HG02610 (cell line): ENCODE measurements around the gene MAMDC4.
"Not testable (repeated sequence)": the region's sequence is repeated elsewhere in the genome, so short reads cannot be mapped to it uniquely, and the experiment has no call there.

Source experiments
- ATAC-seq: cut with Tn5 transposase; IDR thresholded peaks from one replicate; pipeline ENCODE4 v1.9.1; 2021; ENCODE audit warnings: mild to moderate bottlenecking, moderate library complexity; ENCODE audit not compliant: unreplicated experiment

MAMDC4 gene

GRCh38 chr9:136824496-136825225 lies 27.5 kb upstream of the MAMDC4 start:
- no peak for ATAC-seq

GRCh38 chr9:136825295-136826187 lies 26.6 kb upstream of the MAMDC4 start:
- no peak for ATAC-seq

- no peak for ATAC-seq
These were observed 26.0 kb upstream of the MAMDC4 start for GRCh38 chr9:136826188-136826541.

GRCh38 chr9:136826703-136827582 lies 25.2 kb upstream of the MAMDC4 start:
- ATAC-seq = no peak

GRCh38 chr9:136827794-136828473 lies 24.2 kb upstream of the MAMDC4 start:
- no peak for ATAC-seq

GRCh38 chr9:136828474-136829140 lies 23.5 kb upstream of the MAMDC4 start:
- ATAC-seq = no peak

- no peak for ATAC-seq
These were observed 22.7 kb upstream of the MAMDC4 start for GRCh38 chr9:136829412-136829811.

GRCh38 chr9:136829981-136830885 lies 21.9 kb upstream of the MAMDC4 start:
- no peak for ATAC-seq

GRCh38 chr9:136831002-136831719 lies 21.0 kb upstream of the MAMDC4 start:
- ATAC-seq = no peak

- no peak for ATAC-seq
These were observed 20.4 kb upstream of the MAMDC4 start for GRCh38 chr9:136831720-136832104.

GRCh38 chr9:136832581-136832980 lies 19.6 kb upstream of the MAMDC4 start:
- ATAC-seq = no peak

GRCh38 chr9:136833381-136834048 lies 18.6 kb upstream of the MAMDC4 start:
- not testable (repeated sequence) for ATAC-seq

- ATAC-seq = no peak
These were observed 16.8 kb upstream of the MAMDC4 start for GRCh38 chr9:136835162-136835931.

- no peak for ATAC-seq
These were observed 15.9 kb upstream of the MAMDC4 start for GRCh38 chr9:136835932-136836904.

GRCh38 chr9:136837146-136837855 lies 14.8 kb upstream of the MAMDC4 start:
- no peak for ATAC-seq
